Endothelial cell of umbilical vein (primary cell): ENCODE data around the gene CORO6. TPM values are rescaled to one million over a fixed set of nuclear protein-coding genes. Genes with fewer than 3 reads are reported as not detected.

Experiments
- BruUV-seq: library from RNA; stranded (reverse); fragments of 400-500 nt; replicated peaks from 2 replicates; lab custom pipeline; 2021; lab: Mats Ljungman, UMichigan
- CTCF ChIA-PET: fragments of 300-600, 350-600 bp; sonication (Branson Sonifier 250); formaldehyde crosslinking; loops from one replicate; lab custom pipeline; 2021; ENCODE audit warnings: antibody characterized with exemption, inconsistent platforms; lab: Charles Lee
- POLR2A ChIA-PET: fragments of 300-600, 350-600 bp; sonication (Branson Sonifier 250); formaldehyde crosslinking; loops from one replicate; lab custom pipeline; 2021; ENCODE audit warnings: antibody characterized with exemption, inconsistent platforms; lab: Charles Lee
- DNase-seq: peaks from one replicate; pipeline ENCODE4 v3.0.0-alpha.2; 2011; ENCODE audit warnings: low read depth, low spot score
- FAIRE-seq: peaks from 2 replicates; lab custom pipeline; 2011; peaks lifted over from hg19 to GRCh38; lab: Jason Lieb, UNC
- H2AFZ ChIP-seq: 2 replicates; pipeline ENCODE4 v1.6.0; 2012; ENCODE audit warnings: low read depth, low read length, control low read depth, inconsistent platforms
- H3K27ac ChIP-seq: 2 replicates; pipeline ENCODE4 v1.5.1; 2011; ENCODE audit warnings: low read depth, mild to moderate bottlenecking, control low read depth, low read length, moderate library complexity; ENCODE audit not compliant: insufficient read depth
- H3K27me3 ChIP-seq, 2 experiments: 2 replicates each; pipeline versions ENCODE4 v1.6.0 to v1.6.1; 2011; ENCODE audit warnings: low read length in 2 of 2, mixed read lengths in 1 of 2; ENCODE audit not compliant: control insufficient read depth in 2 of 2, insufficient read depth in 2 of 2
- H3K36me3 ChIP-seq, 2 experiments: 2 replicates in 1 of 2; 3 replicates in 1 of 2; pipeline ENCODE4 v1.5.1; 2011; ENCODE audit warnings: low read length in 2 of 2, mild to moderate bottlenecking in 1 of 2, moderate library complexity in 1 of 2; ENCODE audit not compliant: control insufficient read depth in 2 of 2, insufficient read depth in 2 of 2; ENCODE audit errors: extremely low read depth in 1 of 2
- H3K4me1 ChIP-seq: 3 replicates; pipeline ENCODE4 v1.5.1; 2011; ENCODE audit warnings: mild to moderate bottlenecking, low read length; ENCODE audit not compliant: control insufficient read depth, insufficient read depth; ENCODE audit errors: extremely low read depth
- H3K4me2 ChIP-seq: 2 replicates; pipeline ENCODE4 v1.6.1; 2011; ENCODE audit warnings: low read length, control low read depth, mixed read lengths; ENCODE audit not compliant: insufficient read depth
- H3K4me3 ChIP-seq, 3 experiments: fragments of 200-600 bp in 1 of 3; sonication (generic), shearing (Covaris generic) in 1 of 3; replicated peaks in 1 of 3; 2 replicates each; pipeline ENCODE4 v1.5.1; 2011 to 2016; ENCODE audit warnings: control low read depth in 3 of 3, low read length in 3 of 3, mild to moderate bottlenecking in 2 of 3, inconsistent platforms in 1 of 3, low read depth in 1 of 3, moderate library complexity in 1 of 3; ENCODE audit not compliant: insufficient read depth in 1 of 3
- H3K79me2 ChIP-seq: 2 replicates; pipeline ENCODE4 v1.6.0; 2012; ENCODE audit warnings: low read length, inconsistent platforms; ENCODE audit not compliant: control insufficient read depth, insufficient read depth
- H3K9ac ChIP-seq: replicated peaks from 2 replicates; pipeline ENCODE3; 2011; ENCODE audit warnings: low read length, control low read depth; ENCODE audit not compliant: insufficient read depth; ENCODE audit errors: extremely low read depth
- H3K9me1 ChIP-seq: replicated peaks from 3 replicates; pipeline ENCODE4 v1.6.0; 2011; ENCODE audit warnings: mild to moderate bottlenecking, low read length; ENCODE audit not compliant: control insufficient read depth, insufficient read depth; ENCODE audit errors: extremely low read depth
- H3K9me3 ChIP-seq: replicated peaks from 2 replicates; pipeline ENCODE4 v1.5.1; 2012; ENCODE audit warnings: low read length, inconsistent platforms; ENCODE audit not compliant: control insufficient read depth, insufficient read depth
- H4K20me1 ChIP-seq: replicated peaks from 2 replicates; pipeline ENCODE3; 2011; ENCODE audit warnings: mild to moderate bottlenecking, low read length; ENCODE audit not compliant: control insufficient read depth, insufficient read depth; ENCODE audit errors: extremely low read depth
- EZH2 ChIP-seq: IDR thresholded peaks from 2 replicates; pipeline ENCODE4 v1.6.1; 2012; ENCODE audit warnings: borderline replicate concordance, low read depth, mild to moderate bottlenecking, moderate library complexity, low read length, inconsistent platforms; ENCODE audit not compliant: severe bottlenecking
- FOS ChIP-seq: IDR thresholded peaks from 2 replicates; pipeline ENCODE4 v1.6.1; 2011; ENCODE audit warnings: mild to moderate bottlenecking, low read length, moderate library complexity, borderline replicate concordance; ENCODE audit not compliant: insufficient read depth
- JUN ChIP-seq: IDR thresholded peaks from 2 replicates; pipeline ENCODE4 v1.6.1; 2011; ENCODE audit warnings: borderline replicate concordance, low read depth; ENCODE audit not compliant: insufficient read length, insufficient read depth
- MAX ChIP-seq: IDR thresholded peaks from 2 replicates; pipeline ENCODE4 v1.6.1; 2011; ENCODE audit not compliant: insufficient read depth, insufficient read length
- MYC ChIP-seq: IDR thresholded peaks from one replicate; pipeline ENCODE4 v1.6.1; 2011; ENCODE audit warnings: mild to moderate bottlenecking, low read depth, low read length
- POLR2A ChIP-seq: IDR thresholded peaks from 2 replicates; pipeline ENCODE4 v1.6.1; 2012; ENCODE audit warnings: low read depth, mild to moderate bottlenecking, control low read depth, low read length
- dilution Hi-C: fragments of 300-500 bp; cut with MboI; formaldehyde crosslinking; loops from one replicate; pipeline ENCODE4 v1.15.0; 2019; ENCODE audit warnings: low sequenced_read_pairs; ENCODE audit not compliant: extremely low pct_ligation_motif_present
- intact Hi-C: fragments of 100-400 bp; cut with micrococcal nuclease; formaldehyde crosslinking; loops from one replicate; pipeline ENCODE4 v1.10.0; 2022
- polyA plus RNA-seq, 4 experiments: library from polyadenylated mRNA; depleted of rRNA in 3 of 4; stranded (reverse) in 3 of 4; unstranded in 1 of 4; fragments of >200 nt; gene quantifications; 2 replicates each; pipeline versions ENCODE4 v1.2.1 to v1.2.3, GENCODE V29; 2011 to 2012; ENCODE audit warnings: missing spikeins in 1 of 4
- total RNA-seq: library from RNA; stranded (reverse); gene quantifications from 2 replicates; pipeline ENCODE4 v1.2.3, GENCODE V29; 2021

Gene CORO6
- total and polyA plus RNA-seq, 2 donors (not counting 3 experiments of a cell fraction or from before 2014, with no cell fraction given) = 10.7 to 14.7 TPM

- BruUV-seq = no TSS peak
- no peak overlapping the region for H3K27ac ChIP-seq
- no peak overlapping the region for H2AFZ ChIP-seq
- no peak overlapping the region for H3K9ac ChIP-seq
- no peak for TF ChIP-seq FOS
- no peak for TF ChIP-seq JUN
- no peak for TF ChIP-seq EZH2
- no peak overlapping the region for H3K4me2 ChIP-seq
- no peaks in the 10 kb centered on the region for H3K36me3 ChIP-seq
- no peaks in the 10 kb centered on the region for H4K20me1 ChIP-seq
- H3K4me3 ChIP-seq = no peak overlapping the region
- intact Hi-C loops (loop anchor here (2.0 kb wide), 1 partner anchor 400 kb away; no protein-coding TSS in a partner anchor), dilution Hi-C loops (no loop called here)
- ChIA-PET CTCF (interaction anchor here (0.8 to 4.6 kb wide), 4 partner anchors 157 to 473 kb away, joined by 3 to 90 read pairs (median 46); no protein-coding TSS in a partner anchor), POLR2A (no interaction called here)
- FAIRE-seq = no peak
- H3K9me1 ChIP-seq = no peaks in the 10 kb centered on the region
- no peaks in the 10 kb centered on the region for H3K79me2 ChIP-seq
- peaks cover 23% of the 10 kb centered on the region for H3K4me1 ChIP-seq
- no peaks in the 10 kb centered on the region for H3K27me3 ChIP-seq
- no peak for DNase-seq
- no peaks in the 10 kb centered on the region for H3K9me3 ChIP-seq
Measured at GRCh38 chr17:29620779-29621500, 1.8 kb downstream of the CORO6 start.

- H3K27me3 ChIP-seq = no peaks in the 10 kb centered on the region
- no peak overlapping the region for H2AFZ ChIP-seq
- no peak overlapping the region for H3K9ac ChIP-seq
- H4K20me1 ChIP-seq = no peaks in the 10 kb centered on the region
- ChIA-PET CTCF (interaction anchor here (4.2 to 4.6 kb wide), 3 partner anchors 21 to 474 kb away, joined by 86 to 92 read pairs (median 90); no protein-coding TSS in a partner anchor), POLR2A (no interaction called here)
- H3K4me3 ChIP-seq = no peak overlapping the region
- intact Hi-C loops = loop anchor here (2.0 kb wide), 1 partner anchor 401 kb away; no protein-coding TSS in a partner anchor
- no peaks in the 10 kb centered on the region for H3K36me3 ChIP-seq
- no peak for TF ChIP-seq POLR2A
- no peak for TF ChIP-seq MAX
- TF ChIP-seq MYC = no peak
- no peak overlapping the region for H3K4me2 ChIP-seq
- DNase-seq (no peak), FAIRE-seq (no peak)
- dilution Hi-C loops = no loop called here
- no TSS peak for BruUV-seq
- peaks cover 27% of the 10 kb centered on the region for H3K4me1 ChIP-seq
- H3K9me1 ChIP-seq = no peaks in the 10 kb centered on the region
- no peaks in the 10 kb centered on the region for H3K9me3 ChIP-seq
- H3K79me2 ChIP-seq = no peaks in the 10 kb centered on the region
- H3K27ac ChIP-seq = no peak overlapping the region
Measured at GRCh38 chr17:29620271-29620670, 2.4 kb downstream of the CORO6 start.
